ENCODE measurements around the gene PKP2. TPM values are rescaled to one million over a fixed set of nuclear protein-coding genes. Genes with fewer than 3 reads are reported as not detected.
"Not testable (repeated sequence)": the region's sequence is repeated elsewhere in the genome, so short reads cannot be mapped to it uniquely, and the experiment has no call there.

Gene PKP2
- polyA plus RNA-seq, 3 donors = 21.0 to 23.4 (median 21.7) TPM

GRCh38 chr12:32874078-32874477, 22.5 kb downstream of the PKP2 start:
- no peak for DNase-seq

- not testable (repeated sequence) for DNase-seq
Observed at GRCh38 chr12:32872416-32872815, 24.2 kb downstream of the PKP2 start.

GRCh38 chr12:32870716-32871115, 25.9 kb downstream of the PKP2 start:
- DNase-seq = no peak

- DNase-seq = no peak
Observed at GRCh38 chr12:32868885-32869284, 27.7 kb downstream of the PKP2 start.

- no peak for DNase-seq
Observed at GRCh38 chr12:32864731-32865130, 31.8 kb downstream of the PKP2 start.

- DNase-seq = no peak
Observed at GRCh38 chr12:32863128-32863527, 33.4 kb downstream of the PKP2 start.

GRCh38 chr12:32861658-32862057, 34.9 kb downstream of the PKP2 start:
- DNase-seq = not testable (repeated sequence)

GRCh38 chr12:32860192-32860591, 36.4 kb downstream of the PKP2 start:
- no peak for DNase-seq

GRCh38 chr12:32859389-32859788, 37.2 kb downstream of the PKP2 start:
- DNase-seq = no peak

GRCh38 chr12:32854716-32855115, 41.9 kb downstream of the PKP2 start:
- no peak for DNase-seq

- DNase-seq = no peak
Observed at GRCh38 chr12:32854097-32854496, 42.5 kb downstream of the PKP2 start.

GRCh38 chr12:32847287-32847686, 49.3 kb downstream of the PKP2 start:
- no peak for DNase-seq

GRCh38 chr12:32846053-32846452, 50.5 kb downstream of the PKP2 start:
- no peak for DNase-seq

GRCh38 chr12:32843528-32844095, 53.0 kb downstream of the PKP2 start:
- DNase-seq = no peak

- DNase-seq = no peak
Observed at GRCh38 chr12:32841061-32841460, 55.5 kb downstream of the PKP2 start.

- no peak for DNase-seq
Observed at GRCh38 chr12:32839828-32840227, 56.7 kb downstream of the PKP2 start.

- no peak for DNase-seq
Observed at GRCh38 chr12:32837974-32838373, 58.6 kb downstream of the PKP2 start.

GRCh38 chr12:32836710-32837109, 59.9 kb downstream of the PKP2 start:
- DNase-seq = no peak

GRCh38 chr12:32834122-32834521, 62.5 kb downstream of the PKP2 start:
- DNase-seq = no peak

GRCh38 chr12:32828552-32828951, 68.0 kb downstream of the PKP2 start:
- DNase-seq = no peak

GRCh38 chr12:32828120-32828519, 68.5 kb downstream of the PKP2 start:
- DNase-seq = no peak

GRCh38 chr12:32826807-32827412, 69.7 kb downstream of the PKP2 start:
- no peak for DNase-seq

GRCh38 chr12:32824596-32824995, 72.0 kb downstream of the PKP2 start:
- no peak for DNase-seq

- no peak for DNase-seq
Observed at GRCh38 chr12:32822344-32822743, 74.2 kb downstream of the PKP2 start.

All from renal pelvis (tissue), 4 donors.